IMR-90 (cell line): ENCODE results near the gene SLC37A1. TPM values are rescaled to one million over a fixed set of nuclear protein-coding genes. Genes with fewer than 3 reads are reported as not detected.

Experiments used
- ATAC-seq: fragments of 200-7000 bp; cut with Tn5 transposase; 2 replicates; pipeline ENCODE4 v1.9.1; 2020; ENCODE audit warnings: low read depth, mild to moderate bottlenecking, moderate library complexity
- BruUV-seq: library from RNA; stranded (reverse); fragments of 400-500 nt; replicated peaks from 2 replicates; lab custom pipeline; 2021; lab: Mats Ljungman, UMichigan
- CTCF ChIA-PET: fragments of 300-600 bp; formaldehyde crosslinking; extraction: SDS; loops from one replicate; lab custom pipeline; 2021; ENCODE audit warnings: antibody characterized with exemption; lab: Yijun Ruan, JAX
- POLR2A ChIA-PET: fragments of 300-600 bp; sonication (Branson Sonifier 250); formaldehyde crosslinking; loops from one replicate; lab custom pipeline; 2022; ENCODE audit warnings: antibody characterized with exemption; ENCODE audit not compliant: unreplicated experiment; lab: Charles Lee
- DNase-seq: peaks from one replicate; pipeline ENCODE4 v3.0.0; 2013
- H2AFZ ChIP-seq: replicated peaks from 2 replicates; pipeline ENCODE3; 2013; ENCODE audit warnings: low read length, mild to moderate bottlenecking; ENCODE audit not compliant: poor library complexity
- H2AK5ac ChIP-seq: 2 replicates; pipeline ENCODE4 v1.6.1; 2013; ENCODE audit warnings: low read depth, low read length, inconsistent platforms
- H2AK9ac ChIP-seq: replicated peaks from 2 replicates; pipeline ENCODE3; 2013; ENCODE audit warnings: mild to moderate bottlenecking, low read depth, low read length, moderate library complexity; ENCODE audit not compliant: poor library complexity
- H2BK120ac ChIP-seq: 2 replicates; pipeline ENCODE4 v1.6.1; 2013; ENCODE audit warnings: low read depth, low read length, inconsistent platforms
- H2BK15ac ChIP-seq: 3 replicates; pipeline ENCODE4 v1.6.1; 2013; ENCODE audit warnings: low read depth, low read length, inconsistent platforms
- H2BK20ac ChIP-seq: 2 replicates; pipeline ENCODE4 v1.6.1; 2013; ENCODE audit warnings: low read depth, mild to moderate bottlenecking, inconsistent platforms, low read length, moderate library complexity
- H2BK5ac ChIP-seq: 2 replicates; pipeline ENCODE4 v1.6.1; 2013; ENCODE audit warnings: mild to moderate bottlenecking, low read depth, low read length, inconsistent platforms; ENCODE audit not compliant: poor library complexity, severe bottlenecking
- H3K14ac ChIP-seq: replicated peaks from 2 replicates; pipeline ENCODE4 v1.6.1; 2013; ENCODE audit warnings: low read depth, low read length, inconsistent platforms
- H3K18ac ChIP-seq: 2 replicates; pipeline ENCODE4 v1.6.1; 2013; ENCODE audit warnings: low read depth, low read length, control low read depth
- H3K23ac ChIP-seq: 2 replicates; pipeline ENCODE4 v1.6.1; 2013; ENCODE audit warnings: low read depth, low read length, inconsistent platforms
- H3K27ac ChIP-seq: 2 replicates; pipeline ENCODE4 v1.5.1; 2013; ENCODE audit warnings: mild to moderate bottlenecking, control low read depth, low read length; ENCODE audit not compliant: insufficient read depth
- H3K27me3 ChIP-seq: 2 replicates; pipeline ENCODE4 v1.6.1; 2013; ENCODE audit warnings: low read length; ENCODE audit not compliant: control insufficient read depth, insufficient read depth
- H3K36me3 ChIP-seq: 2 replicates; pipeline ENCODE4 v1.6.1; 2013; ENCODE audit warnings: low read length, mixed read lengths; ENCODE audit not compliant: control insufficient read depth, insufficient read depth
- H3K4ac ChIP-seq: 2 replicates; pipeline ENCODE4 v1.6.1; 2013; ENCODE audit warnings: low read depth, low read length, inconsistent platforms
- H3K4me1 ChIP-seq: 2 replicates; pipeline ENCODE4 v1.6.1; 2013; ENCODE audit warnings: low read length, mixed read lengths; ENCODE audit not compliant: control insufficient read depth, insufficient read depth
- H3K4me2 ChIP-seq: 2 replicates; pipeline ENCODE4 v1.6.1; 2013; ENCODE audit warnings: low read depth, mild to moderate bottlenecking, control low read depth, low read length, moderate library complexity
- H3K4me3 ChIP-seq: 2 replicates; pipeline ENCODE4 v1.5.1; 2013; ENCODE audit warnings: low read depth, mild to moderate bottlenecking, control low read depth, low read length, moderate library complexity; ENCODE audit not compliant: insufficient read depth
- H3K56ac ChIP-seq: 2 replicates; pipeline ENCODE4 v1.6.1; 2013; ENCODE audit warnings: low read length, inconsistent platforms; ENCODE audit not compliant: insufficient read depth; ENCODE audit errors: extremely low read depth
- H3K79me1 ChIP-seq, 2 experiments: 2 replicates each; pipeline ENCODE4 v1.6.1; 2013; ENCODE audit warnings: low read length in 2 of 2, inconsistent platforms in 1 of 2, low read depth in 1 of 2
- H3K9ac ChIP-seq: 2 replicates; pipeline ENCODE4 v1.6.1; 2013; ENCODE audit warnings: low read depth, low read length, control low read depth
- H3K9me1 ChIP-seq: 2 replicates; pipeline ENCODE4 v1.6.1; 2013; ENCODE audit warnings: low read length, inconsistent platforms; ENCODE audit not compliant: insufficient read depth
- H3K9me3 ChIP-seq: 2 replicates; pipeline ENCODE4 v1.6.1; 2013; ENCODE audit warnings: low read length; ENCODE audit not compliant: control insufficient read depth, insufficient read depth
- H4K20me1 ChIP-seq: 2 replicates; pipeline ENCODE4 v1.6.1; 2013; ENCODE audit warnings: low read length, inconsistent platforms; ENCODE audit not compliant: insufficient read depth
- H4K5ac ChIP-seq: 2 replicates; pipeline ENCODE4 v1.6.1; 2013; ENCODE audit warnings: mild to moderate bottlenecking, low read depth, low read length, control low read depth
- H4K8ac ChIP-seq, 2 experiments: 2 replicates each; pipeline ENCODE4 v1.6.1; 2013; ENCODE audit warnings: low read depth in 2 of 2, low read length in 2 of 2, control low read depth in 1 of 2, inconsistent platforms in 1 of 2
- H4K91ac ChIP-seq: 2 replicates; pipeline ENCODE4 v1.6.1; 2013; ENCODE audit warnings: low read depth, low read length, inconsistent platforms; ENCODE audit not compliant: insufficient read depth
- CTCF ChIP-seq: conservative IDR thresholded peaks from 2 replicates; pipeline ENCODE4 v1.5.1; 2012; ENCODE audit warnings: mild to moderate bottlenecking, low read depth, low read length, improper control_type of control experiment
- FOS ChIP-seq: fragments of 150-350 bp; IDR thresholded peaks from 2 replicates; pipeline ENCODE4 v1.6.1; 2016; ENCODE audit warnings: low read depth, low read length
- MAFK ChIP-seq: IDR thresholded peaks from 2 replicates; pipeline ENCODE4 v1.6.1; 2012; ENCODE audit warnings: low read depth, low read length, improper control_type of control experiment
- MXI1 ChIP-seq: IDR thresholded peaks from 2 replicates; pipeline ENCODE4 v1.6.1; 2012; ENCODE audit warnings: low read depth, mild to moderate bottlenecking, low read length, moderate library complexity, borderline replicate concordance
- NFE2L2 ChIP-seq: fragments of 150-350 bp; IDR thresholded peaks from 2 replicates; pipeline ENCODE4 v1.6.1; 2016; ENCODE audit warnings: low read depth, mild to moderate bottlenecking, low read length
- POLR2A ChIP-seq: IDR thresholded peaks from 2 replicates; pipeline ENCODE4 v1.6.1; 2012; ENCODE audit warnings: mild to moderate bottlenecking, low read depth, low read length
- RAD21 ChIP-seq: IDR thresholded peaks from 2 replicates; pipeline ENCODE4 v1.6.1; 2012; ENCODE audit warnings: low read length, improper control_type of control experiment
- RFX5 ChIP-seq: IDR thresholded peaks from 2 replicates; pipeline ENCODE4 v1.8.0; 2012; ENCODE audit warnings: low read depth, mild to moderate bottlenecking, low read length, moderate library complexity
- USF2 ChIP-seq: fragments of 150-350 bp; IDR thresholded peaks from 2 replicates; pipeline ENCODE4 v1.6.1; 2017; ENCODE audit warnings: mild to moderate bottlenecking, antibody characterized with exemption, low read length, low read depth
- WGBS, 2 experiments: methylation state at CpG; one replicate each; pipeline versions ENCODE4 v1.1.5 to v1.1.7; 2013; ENCODE audit warnings: missing lambda C conversion rate in 2 of 2; ENCODE audit not compliant: insufficient read length in 1 of 2; ENCODE audit errors: extremely low coverage in 2 of 2; 5-methylcytosine and 5-hydroxymethylcytosine counted together
- dilution Hi-C: fragments of 300-500 bp; cut with HindIII; formaldehyde crosslinking; loops from one replicate; pipeline ENCODE4 v1.14.3; 2018; ENCODE audit warnings: low sequenced_read_pairs; ENCODE audit not compliant: unreplicated experiment
- in situ Hi-C: fragments of 300-500 bp; cut with MboI; formaldehyde crosslinking; loops from 3 replicates; pipeline ENCODE4 v1.14.3; 2019; ENCODE audit warnings: low sequenced_read_pairs, inconsistent platforms, mixed read lengths
- intact Hi-C: fragments of 100-400 bp; cut with micrococcal nuclease; formaldehyde crosslinking; loops from 2 replicates; pipeline ENCODE4 v1.10.0; 2022
- polyA plus RNA-seq, 3 experiments: library from polyadenylated mRNA; depleted of rRNA; stranded (reverse); fragments of >200 nt; gene quantifications; 2 replicates each; pipeline ENCODE4 v1.2.3, GENCODE V29; 2012; ENCODE audit warnings: low replicate concordance in 1 of 3
- total RNA-seq: library from RNA; depleted of rRNA; stranded (reverse); fragments of >200 nt; gene quantifications from 2 replicates; pipeline ENCODE4 v1.2.3, GENCODE V29; 2012

SLC37A1 gene
- total and polyA plus RNA-seq, 2 of the 4 experiments (the other 2 are of a cell fraction): 0.36 to 0.48 TPM

GRCh38 chr21:42583477-42584295 is 70.0 kb downstream of the SLC37A1 start:
- WGBS, 2 experiments: 63% methylated on average over 13 of the region's 20 CpGs; no CpG with 5 or more reads in 1 of the 2 experiments
- Histone ChIP-seq H3K9ac (no peak overlapping the region), H2BK20ac (no peak overlapping the region), H3K27ac (no peak overlapping the region), H3K56ac (no peak overlapping the region), H3K4me2 (no peak overlapping the region), H4K5ac (no peak overlapping the region), H2BK5ac (no peak overlapping the region), H2AK9ac (peak overlapping the region; percentile 16), H3K23ac (no peak overlapping the region), H3K4ac (no peak overlapping the region), H3K18ac (no peak overlapping the region), H2AFZ (no peak overlapping the region), H3K4me3 (no peak overlapping the region), H3K27me3 (peaks cover 20% of the 10 kb centered on the region), H4K8ac (no peak overlapping the region), H2BK15ac (no peak overlapping the region), H2BK120ac (no peak overlapping the region), H3K4me1 (no peaks in the 10 kb centered on the region), H3K36me3 (no peaks in the 10 kb centered on the region), H2AK5ac (no peak overlapping the region), H3K9me1 (no peaks in the 10 kb centered on the region), H4K91ac (no peak overlapping the region), H3K9me3 (no peaks in the 10 kb centered on the region), H3K14ac (no peak overlapping the region), H4K20me1 (no peaks in the 10 kb centered on the region), H3K79me1 (no peaks in the 10 kb centered on the region)
- POLR2A ChIA-PET: no interaction called here
- ATAC-seq: no peak
- intact Hi-C loops (no loop called here), in situ Hi-C loops (loop anchor here (10.0 kb wide), 1 partner anchor 201 kb away; no protein-coding TSS in a partner anchor), dilution Hi-C loops (no loop called here)
- no TSS peak for BruUV-seq
- no peak for TF ChIP-seq RAD21
- TF ChIP-seq FOS: no peak
- TF ChIP-seq USF2: no peak
- TF ChIP-seq CTCF: no peak
- no peak for TF ChIP-seq POLR2A
- no peak for TF ChIP-seq MAFK
- TF ChIP-seq MXI1: no peak
- TF ChIP-seq NFE2L2: no peak
- no peak for TF ChIP-seq RFX5
- no peak for DNase-seq
- CTCF ChIA-PET: interaction anchor here (0.9 kb wide), 1 partner anchor 274 kb away, joined by 3 read pairs; no protein-coding TSS in a partner anchor
